NT2/D1 (cell line): Measurements from ENCODE around the gene ACBD3.

Source experiments
- DNase-seq: peaks from one replicate; pipeline ENCODE4 v3.0.0-alpha.2; 2011; ENCODE audit warnings: low read depth, low spot score
- H3K27me3 ChIP-seq: 2 replicates; pipeline ENCODE4 v1.6.0; 2011; ENCODE audit warnings: mild to moderate bottlenecking; ENCODE audit not compliant: insufficient read length, insufficient read depth
- H3K36me3 ChIP-seq: 2 replicates; pipeline ENCODE4 v1.6.1; 2011; ENCODE audit warnings: mild to moderate bottlenecking, low read length, mixed read lengths; ENCODE audit not compliant: insufficient read depth, insufficient read length
- H3K4me1 ChIP-seq: 2 replicates; pipeline ENCODE4 v1.5.1; 2011; ENCODE audit not compliant: insufficient read depth, insufficient read length
- H3K4me3 ChIP-seq: 2 replicates; pipeline ENCODE4 v1.5.1; 2011; ENCODE audit warnings: low read depth; ENCODE audit not compliant: insufficient read length
- H3K9ac ChIP-seq: 2 replicates; pipeline ENCODE4 v1.6.0; 2011; ENCODE audit warnings: low read depth; ENCODE audit not compliant: insufficient read length
- H3K9me3 ChIP-seq: 2 replicates; pipeline ENCODE4 v1.5.1; 2011; ENCODE audit warnings: mild to moderate bottlenecking, low read length; ENCODE audit not compliant: insufficient read depth
- SUZ12 ChIP-seq: IDR thresholded peaks from 2 replicates; pipeline ENCODE4 v1.6.1; 2011; ENCODE audit not compliant: insufficient read length, insufficient read depth; ENCODE audit errors: extremely low read depth
- YY1 ChIP-seq: IDR thresholded peaks from 2 replicates; pipeline ENCODE4 v1.6.1; 2011; ENCODE audit not compliant: insufficient read length, insufficient read depth
- ZNF274 ChIP-seq: IDR thresholded peaks from 2 replicates; pipeline ENCODE4 v1.6.1; 2011; ENCODE audit warnings: mild to moderate bottlenecking, low read depth, low read length

ACBD3 gene

GRCh38 chr1:226199971-226200370, 13.4 kb upstream of the ACBD3 start:
- no peak overlapping the region for H3K4me3 ChIP-seq
- no peak for DNase-seq
- H3K27me3 ChIP-seq, result no peaks in the 10 kb centered on the region
- H3K9me3 ChIP-seq, result no peaks in the 10 kb centered on the region
- H3K36me3 ChIP-seq, result no peaks in the 10 kb centered on the region
- H3K4me1 ChIP-seq, result no peaks in the 10 kb centered on the region
- H3K9ac ChIP-seq, result no peak overlapping the region
- TF ChIP-seq ZNF274 (no peak), YY1 (no peak), SUZ12 (no peak)

DNA sequence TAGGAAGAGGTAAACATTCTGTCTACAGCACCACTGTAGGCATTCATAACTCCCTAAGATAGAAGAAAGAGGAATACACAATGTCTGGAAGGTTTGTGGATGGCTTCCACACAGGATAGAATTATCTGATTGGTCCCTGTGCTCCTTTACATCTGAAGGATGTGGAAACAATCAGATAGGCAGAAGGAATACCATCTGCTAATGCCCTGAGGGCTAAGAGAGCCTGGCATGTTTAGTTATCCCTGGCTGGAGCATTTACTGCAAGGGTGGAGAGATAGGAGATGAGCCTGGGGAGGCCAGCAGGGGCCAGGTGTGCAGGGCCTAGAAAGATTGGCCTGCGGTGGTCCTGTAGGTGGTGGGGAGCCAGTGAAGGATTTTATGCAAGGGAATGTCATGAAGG, 8.6 kb upstream of the ACBD3 start:
- no peak overlapping the region for H3K9ac ChIP-seq
- no peaks in the 10 kb centered on the region for H3K9me3 ChIP-seq
- no peaks in the 10 kb centered on the region for H3K36me3 ChIP-seq
- H3K4me1 ChIP-seq, result no peaks in the 10 kb centered on the region
- H3K27me3 ChIP-seq, result no peaks in the 10 kb centered on the region
- TF ChIP-seq ZNF274 (no peak), YY1 (no peak), SUZ12 (no peak)
- no peak overlapping the region for H3K4me3 ChIP-seq
- no peak for DNase-seq

DNA sequence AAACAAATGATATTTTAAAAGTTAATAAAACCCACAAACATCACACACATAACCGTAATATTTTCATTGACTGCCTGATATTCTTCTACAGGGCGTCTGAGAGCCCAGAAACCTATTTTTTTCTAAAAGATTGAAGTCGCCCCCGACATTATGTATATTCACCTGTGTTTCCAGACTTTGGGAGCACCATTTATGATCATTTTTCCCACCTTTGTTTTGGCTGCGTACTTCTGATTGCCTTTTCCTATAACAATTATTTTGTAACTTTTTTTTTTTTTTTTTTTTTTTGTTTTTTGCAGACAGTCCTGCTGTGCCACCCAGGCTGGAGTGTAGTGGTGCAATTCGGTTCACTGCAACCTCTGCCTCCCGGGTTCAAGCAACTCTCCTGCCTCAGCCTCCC, 839 bp upstream of the ACBD3 start:
- peak overlapping the region; percentile 99 for H3K9ac ChIP-seq
- no peaks in the 10 kb centered on the region for H3K27me3 ChIP-seq
- no peak for TF ChIP-seq SUZ12
- TF ChIP-seq ZNF274, result no peak
- TF ChIP-seq YY1, result no peak
- peak overlapping the region; percentile 95 for H3K4me3 ChIP-seq
- peaks cover 15% of the 10 kb centered on the region for H3K36me3 ChIP-seq
- DNase-seq, result no peak
- peaks cover 2% of the 10 kb centered on the region for H3K4me1 ChIP-seq
- no peaks in the 10 kb centered on the region for H3K9me3 ChIP-seq

GRCh38 chr1:226187019-226187322, 430 bp upstream of the ACBD3 start:
- DNase-seq, result no peak
- TF ChIP-seq SUZ12 (no peak), ZNF274 (no peak), YY1 (no peak)
- Histone ChIP-seq H3K4me1 (peaks cover 3% of the 10 kb centered on the region), H3K9ac (peak overlapping the region; percentile 99), H3K27me3 (no peaks in the 10 kb centered on the region), H3K36me3 (peaks cover 19% of the 10 kb centered on the region), H3K4me3 (peak overlapping the region; percentile 95), H3K9me3 (no peaks in the 10 kb centered on the region)

GRCh38 chr1:226185141-226186036, 1.2 kb downstream of the ACBD3 start:
- no peak for DNase-seq

DNA sequence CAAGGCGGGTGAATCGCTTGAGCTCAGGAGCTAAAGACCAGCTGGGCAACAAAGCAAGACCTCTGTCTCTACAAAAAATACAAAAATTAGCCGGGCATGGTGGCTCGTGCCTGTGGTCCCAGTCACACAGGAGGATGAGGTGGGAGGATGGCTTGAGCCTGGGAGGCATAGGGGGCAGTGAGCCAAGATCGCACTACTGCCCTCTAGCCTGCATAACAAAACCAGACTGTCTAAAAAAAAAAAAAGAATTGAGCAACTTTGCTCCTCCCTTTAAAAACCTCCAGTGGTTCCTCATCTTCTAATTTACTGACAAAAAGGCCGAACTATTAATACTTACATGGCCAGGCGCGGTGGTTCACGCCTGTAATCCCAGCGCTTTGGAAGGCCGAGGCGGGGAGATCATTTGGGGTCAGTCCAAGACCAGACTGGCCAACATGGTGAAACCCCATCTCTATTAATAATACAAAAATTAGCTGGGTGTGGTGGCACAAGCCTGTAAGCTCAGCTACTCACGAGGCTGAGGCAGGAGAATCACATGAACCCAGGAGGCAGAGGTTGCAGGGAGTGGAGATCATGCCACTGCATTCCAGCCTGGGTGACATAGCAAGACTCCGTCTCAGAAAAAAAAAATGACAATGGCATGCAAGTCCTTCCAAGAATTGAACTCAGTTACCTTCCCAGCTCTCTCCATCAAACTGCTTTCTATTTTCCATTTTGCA, 4.4 kb downstream of the ACBD3 start:
- H3K4me3 ChIP-seq, result no peak overlapping the region
- H3K9me3 ChIP-seq, result no peaks in the 10 kb centered on the region
- no peak for TF ChIP-seq YY1
- TF ChIP-seq ZNF274, result no peak
- no peak for TF ChIP-seq SUZ12
- H3K27me3 ChIP-seq, result no peaks in the 10 kb centered on the region
- H3K9ac ChIP-seq, result peak overlapping the region; percentile 36
- peaks cover 48% of the 10 kb centered on the region for H3K36me3 ChIP-seq
- DNase-seq, result no peak
- H3K4me1 ChIP-seq, result peaks cover 3% of the 10 kb centered on the region

More at GRCh38 chr1:226185141-226186036, 1.2 kb downstream of the ACBD3 start:
- no peaks in the 10 kb centered on the region for H3K9me3 ChIP-seq
- peaks cover 3% of the 10 kb centered on the region for H3K4me1 ChIP-seq
- H3K27me3 ChIP-seq, result no peaks in the 10 kb centered on the region
- no peak for TF ChIP-seq ZNF274
- no peak for TF ChIP-seq SUZ12
- no peak for TF ChIP-seq YY1
- peaks cover 33% of the 10 kb centered on the region for H3K36me3 ChIP-seq
- H3K4me3 ChIP-seq, result peak overlapping the region; percentile 95
- peak overlapping the region; percentile 99 for H3K9ac ChIP-seq

GRCh38 chr1:226176870-226177269, 9.7 kb downstream of the ACBD3 start:
- no peak overlapping the region for H3K9ac ChIP-seq
- H3K36me3 ChIP-seq, result peaks cover 41% of the 10 kb centered on the region
- no peaks in the 10 kb centered on the region for H3K4me1 ChIP-seq
- TF ChIP-seq SUZ12 (no peak), ZNF274 (no peak), YY1 (no peak)
- no peak overlapping the region for H3K4me3 ChIP-seq
- no peaks in the 10 kb centered on the region for H3K9me3 ChIP-seq
- no peak for DNase-seq
- no peaks in the 10 kb centered on the region for H3K27me3 ChIP-seq
